Hindlimb muscle (tissue), 1 donor: ENCODE measurements around the gene ANKS3. TPM values are rescaled to one million over a fixed set of nuclear protein-coding genes. Genes with fewer than 3 reads are reported as not detected.

Experiments
- DNase-seq: peaks from one replicate; pipeline ENCODE4 v3.0.0-alpha.2; 2013
- polyA plus RNA-seq: library from polyadenylated mRNA; unstranded; fragments of 120-200 nt; gene quantifications from one replicate; pipeline ENCODE4 v1.2.1, GENCODE V29; 2013; ENCODE audit not compliant: insufficient read length

Gene ANKS3, protein sequence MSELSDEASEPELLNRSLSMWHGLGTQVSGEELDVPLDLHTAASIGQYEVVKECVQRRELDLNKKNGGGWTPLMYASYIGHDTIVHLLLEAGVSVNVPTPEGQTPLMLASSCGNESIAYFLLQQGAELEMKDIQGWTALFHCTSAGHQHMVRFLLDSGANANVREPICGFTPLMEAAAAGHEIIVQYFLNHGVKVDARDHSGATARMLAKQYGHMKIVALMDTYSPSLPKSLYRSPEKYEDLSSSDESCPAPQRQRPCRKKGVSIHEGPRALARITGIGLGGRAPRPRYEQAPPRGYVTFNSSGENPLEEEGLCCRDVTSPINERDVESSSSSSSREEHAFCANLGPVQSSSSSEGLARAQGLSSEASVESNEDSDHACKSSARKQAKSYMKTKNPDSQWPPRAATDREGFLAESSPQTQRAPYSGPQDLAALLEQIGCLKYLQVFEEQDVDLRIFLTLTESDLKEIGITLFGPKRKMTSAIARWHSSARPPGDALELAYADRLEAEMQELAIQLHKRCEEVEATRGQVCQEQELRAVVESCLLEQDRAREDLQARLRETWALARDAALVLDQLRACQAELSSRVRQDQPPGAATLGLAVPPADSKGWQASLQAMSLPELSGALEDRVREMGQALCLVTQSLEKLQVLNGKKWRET
- 16.6 TPM for polyA plus RNA-seq

DNA sequence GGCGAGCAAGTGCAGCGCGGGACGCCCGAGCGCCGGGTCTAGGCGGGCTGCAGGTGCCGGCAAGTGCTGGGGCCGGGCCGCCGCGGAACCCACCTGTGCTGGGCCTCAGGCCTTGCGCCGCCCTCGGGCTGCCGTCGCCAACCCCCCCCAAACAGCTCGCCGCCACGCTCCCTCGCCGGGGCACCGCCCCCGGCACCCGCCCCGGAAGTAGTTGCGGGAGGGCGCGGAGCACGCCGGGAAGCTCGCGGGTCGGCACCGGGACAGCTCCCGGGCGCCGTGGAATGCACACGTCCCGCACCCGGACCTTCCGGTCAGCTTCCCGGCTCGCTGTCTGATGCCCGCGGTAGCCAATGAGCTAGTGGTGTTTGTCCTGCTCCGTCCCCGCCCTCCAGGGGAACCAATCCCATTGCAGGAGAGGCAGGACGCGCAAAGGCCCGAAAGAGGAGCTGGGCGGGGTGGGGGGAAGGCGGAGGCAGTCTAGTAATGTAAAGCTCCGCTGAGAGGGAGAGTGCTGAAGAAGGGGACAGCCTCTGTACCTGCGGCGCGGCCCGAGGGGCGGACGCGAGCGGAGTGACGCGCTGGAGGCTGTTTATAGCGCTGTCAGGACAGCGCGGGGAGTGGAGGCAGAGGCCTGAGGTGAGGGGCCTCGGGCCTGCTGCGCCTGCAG is at the start of gene ANKS3, which contains the start of gene DNAAF8:
Gene ANKS3, minus strand, starts transcription at position 209 of the 667 bp plus-strand sequence. CDS start 4,122 bp downstream, outside the sequence.
Gene DNAAF8, plus strand, starts transcription at position 475 of the 667 bp plus-strand sequence. CDS start 1,978 bp downstream, outside the sequence.
- peak; percentile 94 for DNase-seq

DNA sequence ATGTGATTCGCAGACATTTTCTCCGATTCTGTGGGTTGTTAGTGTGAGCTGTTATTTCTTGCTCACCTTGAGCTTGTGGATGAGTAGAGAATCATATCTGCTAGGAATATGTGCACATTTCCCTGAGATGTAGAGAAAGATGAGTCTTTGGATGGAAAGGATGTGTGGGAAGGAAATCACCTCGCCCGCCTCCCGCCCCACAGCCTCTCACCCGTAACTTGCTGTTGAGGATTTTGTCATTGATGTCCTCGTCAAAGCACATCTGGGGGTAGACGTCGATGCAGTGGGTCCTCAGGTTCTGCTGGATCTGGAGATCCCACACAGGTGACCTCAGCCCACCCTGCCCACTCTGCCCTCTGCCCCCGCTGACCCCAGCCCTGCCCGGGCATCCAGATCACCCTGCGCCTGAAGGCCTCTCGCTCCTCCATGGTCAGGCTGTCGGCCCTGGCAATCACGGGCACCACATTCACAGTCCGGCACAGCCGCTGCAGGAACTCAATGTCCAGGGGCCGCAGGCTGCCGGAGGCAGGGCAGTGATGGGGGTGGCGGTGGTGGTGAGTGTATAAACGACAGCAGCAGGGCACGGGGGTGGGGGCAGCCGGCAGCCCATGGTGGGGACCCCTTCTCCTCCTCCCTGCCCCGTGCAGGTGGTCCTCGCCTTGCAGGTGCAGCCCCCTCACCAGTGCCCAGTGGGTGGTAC is 49.3 kb upstream of the ANKS3 start:
- DNase-seq = no peak

DNA sequence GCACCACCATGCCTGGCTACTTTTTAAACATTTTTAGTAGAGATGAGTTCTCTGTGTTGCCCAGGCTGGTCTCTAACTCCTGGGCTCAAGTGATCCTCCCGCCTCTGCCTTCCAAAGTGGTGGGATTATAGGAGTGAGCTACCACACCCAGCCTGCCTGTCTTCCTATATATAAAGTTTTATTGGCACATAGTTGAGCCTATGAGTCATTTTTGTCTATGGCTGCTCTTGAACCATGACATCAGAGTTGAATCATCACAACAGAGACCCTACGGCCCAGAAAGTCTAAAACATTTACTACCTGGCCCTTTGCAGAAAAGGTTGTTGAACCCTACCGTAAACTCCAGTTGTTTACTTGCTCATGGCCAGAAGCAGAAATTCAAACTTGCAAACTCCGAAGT is 46.2 kb upstream of the ANKS3 start:
- DNase-seq = no peak

DNA sequence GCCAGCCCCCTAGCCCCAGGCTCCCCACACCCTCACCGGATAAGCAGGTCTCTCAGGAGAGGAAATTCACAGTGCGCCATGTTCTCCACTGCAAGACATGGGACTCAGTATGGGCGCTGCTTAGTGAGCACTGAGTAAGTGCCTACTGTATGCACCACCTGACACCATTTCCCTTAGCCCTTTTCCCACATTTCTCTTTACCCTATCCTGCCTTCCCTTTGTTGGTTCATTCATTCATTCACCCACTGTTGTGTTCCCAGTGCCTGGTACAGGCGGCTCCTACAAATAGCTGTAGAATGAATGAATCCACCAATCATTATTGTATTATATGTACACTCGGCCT is 44.0 kb upstream of the ANKS3 start:
- DNase-seq = no peak

DNA sequence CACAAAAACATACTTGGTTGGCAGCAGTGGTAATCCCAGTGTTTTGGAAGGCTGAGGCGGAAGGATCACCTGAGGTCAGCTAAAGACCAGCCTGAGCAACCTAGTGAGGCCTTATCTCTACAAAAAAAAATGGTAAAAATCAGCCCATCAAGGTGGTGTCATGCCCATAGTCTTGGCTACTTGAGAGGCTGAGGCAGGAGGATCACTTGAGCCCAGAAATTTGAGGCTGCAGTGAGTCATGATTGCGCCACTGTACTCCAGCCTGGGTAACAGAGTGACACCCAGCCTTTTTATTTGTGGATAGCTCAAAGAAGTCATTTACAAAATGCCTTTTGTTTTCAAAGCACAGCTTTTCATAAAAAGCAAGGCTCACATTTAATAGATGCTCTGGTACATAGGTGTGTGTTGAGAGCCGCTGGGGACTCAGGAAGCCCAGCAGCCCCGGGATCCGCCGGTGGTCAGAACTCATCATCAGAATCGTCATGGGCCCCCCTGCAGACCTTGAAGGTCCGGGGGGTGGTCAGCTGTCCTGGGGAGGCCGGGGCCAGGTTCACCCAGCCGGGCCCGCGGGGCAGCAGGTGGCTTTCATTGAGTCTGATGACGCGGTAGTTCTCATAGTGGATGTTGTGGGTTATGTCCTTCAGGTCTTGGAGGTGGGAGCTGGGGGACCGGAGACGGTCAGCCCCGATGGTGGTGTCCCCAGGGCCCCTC is 43.4 kb upstream of the ANKS3 start:
- no peak for DNase-seq

DNA sequence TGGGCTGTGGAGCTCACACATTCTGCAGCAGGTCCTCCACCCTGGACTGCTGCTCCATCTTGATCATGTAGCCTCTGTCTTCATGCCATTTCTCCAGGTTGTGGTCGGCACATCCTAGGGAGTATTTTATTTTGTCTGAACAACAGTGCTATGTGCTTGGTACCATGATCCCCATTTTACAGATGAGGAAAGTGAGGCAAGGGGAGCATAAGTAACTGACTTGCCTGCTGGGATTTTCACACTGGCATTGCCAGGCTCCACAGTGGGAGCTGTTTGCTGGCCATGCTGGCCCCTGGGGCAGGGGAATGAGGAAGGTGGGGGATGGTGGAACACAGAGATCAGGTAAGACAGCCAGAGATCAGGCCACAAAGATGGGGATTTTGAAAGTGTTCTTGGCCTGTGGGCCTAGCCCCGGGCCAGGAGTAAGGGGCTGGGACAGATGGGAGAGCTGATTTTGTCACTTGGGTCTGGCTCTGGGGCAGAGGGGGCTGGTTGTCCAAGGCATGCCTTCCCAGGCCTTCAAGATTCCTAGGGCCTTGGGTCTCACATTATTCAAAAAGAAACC is 42.2 kb upstream of the ANKS3 start:
- no peak for DNase-seq

DNA sequence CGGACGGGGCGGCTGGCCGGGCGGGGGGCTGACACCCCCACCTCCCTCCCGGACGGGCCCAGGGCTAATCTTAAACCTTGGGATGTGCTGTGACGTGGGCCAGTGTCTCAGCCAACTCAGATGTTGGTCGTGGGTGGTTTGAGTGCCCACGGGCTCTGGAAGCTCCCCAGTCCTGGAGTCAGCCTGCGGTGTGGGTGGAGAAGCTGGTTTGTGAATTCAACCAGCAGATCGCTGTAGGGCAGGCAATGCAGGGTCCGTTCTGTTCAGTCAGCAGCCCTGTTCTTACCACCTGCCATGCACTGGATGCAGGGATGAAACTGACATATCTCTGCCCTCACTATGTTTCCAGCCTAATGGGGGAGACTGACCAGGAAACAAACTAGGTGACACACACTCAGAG is 40.9 kb upstream of the ANKS3 start:
- DNase-seq = no peak

DNA sequence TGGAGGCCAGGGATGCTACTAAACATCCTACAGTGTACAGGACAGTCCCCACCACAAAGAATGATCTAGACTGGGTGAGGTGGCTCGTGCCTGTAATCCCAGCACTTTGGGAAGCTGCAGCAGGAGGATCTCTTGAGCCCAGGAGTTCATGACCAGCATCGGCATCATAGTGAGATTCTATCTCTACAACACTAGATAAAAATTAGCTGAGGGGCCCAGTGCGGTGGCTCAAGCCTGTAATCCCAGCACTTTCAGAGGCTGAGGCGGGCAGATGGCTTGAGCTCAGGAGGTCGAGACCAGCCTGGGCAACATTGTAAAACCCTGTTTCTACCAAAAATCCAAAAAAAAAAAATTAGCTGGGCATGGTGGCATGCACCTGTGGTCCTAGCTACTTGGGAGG is 38.3 kb upstream of the ANKS3 start:
- DNase-seq = no peak

DNA sequence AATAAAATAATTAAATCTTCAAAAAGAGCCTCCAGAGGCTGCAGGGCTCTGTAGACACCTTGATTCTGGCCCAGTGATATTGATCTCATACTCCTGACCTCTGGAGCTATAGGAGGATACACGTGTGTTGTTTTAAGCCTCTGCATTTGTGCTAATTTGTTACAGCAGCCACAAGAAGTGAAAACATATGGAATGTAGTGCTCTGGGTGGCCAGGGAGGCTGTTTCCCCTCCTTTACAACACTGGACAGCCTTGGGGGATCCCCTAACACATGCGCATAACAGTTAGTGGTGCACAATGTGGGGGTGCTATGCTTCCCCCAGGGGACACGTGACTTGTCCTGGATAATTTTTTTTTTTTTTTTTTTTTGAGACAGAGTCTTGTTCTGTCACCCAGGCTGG is 37.6 kb upstream of the ANKS3 start:
- DNase-seq = no peak

DNA sequence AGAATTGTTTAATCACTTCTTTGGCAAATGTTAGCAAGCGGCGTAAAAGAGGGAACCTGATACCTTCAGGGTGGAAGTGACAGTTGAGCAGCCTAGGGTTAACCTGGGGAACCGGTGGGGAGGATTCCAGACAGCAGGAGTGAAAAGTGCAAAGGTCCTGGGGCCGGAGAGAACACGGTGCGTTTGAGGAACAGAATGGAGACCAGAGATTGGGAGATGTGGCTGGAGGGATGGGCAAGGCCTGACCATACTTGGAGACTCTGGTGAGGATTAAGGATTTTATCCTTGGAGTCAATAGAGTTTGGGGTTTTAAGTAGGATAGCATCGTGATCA is 35.2 kb upstream of the ANKS3 start:
- no peak for DNase-seq

DNA sequence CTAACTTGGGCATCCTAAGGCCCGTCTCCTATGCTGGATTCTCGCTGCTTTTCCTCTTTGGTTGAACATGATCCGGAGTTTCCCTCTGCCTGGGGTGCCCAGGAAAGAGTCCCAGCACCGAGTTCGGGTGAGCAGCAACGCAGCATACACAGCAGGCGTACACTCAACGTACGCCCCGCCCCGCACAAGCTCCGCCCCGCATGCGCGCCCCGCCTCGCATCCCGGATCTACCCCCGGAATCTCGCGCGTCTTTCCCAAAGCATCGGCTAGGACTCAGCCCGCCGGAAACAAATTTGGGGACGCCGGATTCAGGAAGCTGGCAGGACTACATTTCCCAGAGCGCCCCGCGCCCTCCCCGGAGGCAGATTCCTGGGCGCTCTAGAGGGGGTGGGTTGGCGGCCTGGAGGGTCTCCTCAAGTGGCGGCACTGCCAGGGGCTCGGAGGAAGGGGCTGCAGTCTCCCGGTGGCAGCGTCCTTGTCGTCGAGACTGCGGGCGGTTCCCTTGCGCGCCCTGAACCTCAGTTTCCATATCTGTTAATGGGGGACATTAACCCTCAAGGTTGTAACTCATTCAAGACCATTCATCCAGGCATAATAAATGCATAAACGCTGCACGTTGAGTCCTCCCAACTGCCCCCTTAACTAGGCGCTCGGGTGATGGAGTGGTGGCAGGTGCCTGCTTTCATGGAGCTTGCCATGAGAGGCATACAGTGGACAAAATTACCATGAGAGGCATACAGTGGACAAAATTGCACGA is 34.7 kb upstream of the ANKS3 start:
- peak; percentile 97 for DNase-seq

DNA sequence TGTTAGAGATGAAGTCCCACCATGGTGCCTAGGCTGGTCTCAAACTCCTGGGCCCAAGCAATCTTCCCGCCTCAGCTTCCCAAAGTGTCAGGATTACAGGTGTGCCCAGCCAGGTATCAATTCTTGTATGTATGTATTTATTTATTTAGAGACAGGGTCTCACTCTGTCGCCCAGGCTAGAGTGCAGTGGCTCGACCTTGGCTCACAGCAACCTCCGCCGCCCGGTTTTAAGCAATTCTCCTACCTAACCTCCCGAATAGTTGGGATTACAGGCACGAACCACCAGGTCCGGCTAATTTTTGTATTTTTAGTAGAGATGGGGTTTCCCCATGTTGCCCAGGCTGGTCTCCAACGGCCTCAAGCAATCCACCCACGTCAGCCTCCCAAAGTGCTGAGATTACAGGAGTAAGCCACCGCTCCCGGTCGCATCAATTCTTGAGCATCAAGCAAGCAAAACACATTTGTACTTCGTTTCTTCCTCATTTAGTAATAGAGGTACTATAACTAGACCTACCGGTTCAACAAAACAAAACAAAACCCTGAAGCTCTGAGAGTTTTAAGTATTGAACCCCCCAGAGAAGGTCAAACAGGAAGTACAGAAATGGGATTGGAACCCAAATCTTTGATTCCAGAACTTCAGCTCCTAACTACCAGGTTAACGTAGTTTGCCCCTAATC is 33.9 kb upstream of the ANKS3 start:
- no peak for DNase-seq

DNA sequence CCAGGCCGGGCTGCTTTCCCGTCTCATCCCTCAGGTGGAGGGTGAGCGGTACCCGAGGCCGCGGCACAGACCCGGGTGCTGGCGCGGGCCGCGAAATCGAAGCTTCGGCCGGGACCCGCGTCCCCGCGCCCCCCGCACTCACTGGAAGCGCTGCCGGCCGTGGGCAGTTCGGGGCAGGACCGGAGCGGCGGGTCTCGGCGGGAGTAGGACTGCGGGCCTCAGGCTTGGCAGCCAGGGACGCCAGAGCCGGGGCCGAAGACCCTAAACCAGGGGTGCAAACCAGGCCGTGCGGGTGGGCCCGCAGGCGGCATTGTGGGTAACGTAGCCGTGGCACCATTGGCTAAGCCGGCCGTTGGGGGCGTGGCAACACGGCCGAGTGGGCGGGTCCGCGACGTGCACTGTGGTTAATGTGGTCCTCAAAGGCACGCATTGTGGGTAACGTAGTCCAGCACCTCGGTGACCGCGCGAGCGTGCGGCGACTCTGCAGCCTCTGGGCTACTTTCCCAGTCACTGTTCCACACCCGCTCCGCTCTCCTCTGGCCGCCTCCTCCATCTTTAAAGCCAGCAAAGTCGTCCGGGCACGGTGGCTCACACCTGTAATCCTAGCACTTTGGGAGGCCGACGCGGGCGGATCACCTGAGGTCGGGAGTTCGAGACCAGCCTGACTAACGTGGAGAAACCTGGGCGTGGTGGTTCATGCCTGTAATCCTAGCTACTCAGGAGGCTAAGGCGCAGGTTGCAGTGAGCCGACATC is 33.0 kb upstream of the ANKS3 start, which contains the start of gene ZNF500:
Gene ZNF500, minus strand, starts transcription at position 288 of the 754 bp plus-strand sequence. CDS start 1,184 bp downstream, outside the sequence.
- peak; percentile 98 for DNase-seq

DNA sequence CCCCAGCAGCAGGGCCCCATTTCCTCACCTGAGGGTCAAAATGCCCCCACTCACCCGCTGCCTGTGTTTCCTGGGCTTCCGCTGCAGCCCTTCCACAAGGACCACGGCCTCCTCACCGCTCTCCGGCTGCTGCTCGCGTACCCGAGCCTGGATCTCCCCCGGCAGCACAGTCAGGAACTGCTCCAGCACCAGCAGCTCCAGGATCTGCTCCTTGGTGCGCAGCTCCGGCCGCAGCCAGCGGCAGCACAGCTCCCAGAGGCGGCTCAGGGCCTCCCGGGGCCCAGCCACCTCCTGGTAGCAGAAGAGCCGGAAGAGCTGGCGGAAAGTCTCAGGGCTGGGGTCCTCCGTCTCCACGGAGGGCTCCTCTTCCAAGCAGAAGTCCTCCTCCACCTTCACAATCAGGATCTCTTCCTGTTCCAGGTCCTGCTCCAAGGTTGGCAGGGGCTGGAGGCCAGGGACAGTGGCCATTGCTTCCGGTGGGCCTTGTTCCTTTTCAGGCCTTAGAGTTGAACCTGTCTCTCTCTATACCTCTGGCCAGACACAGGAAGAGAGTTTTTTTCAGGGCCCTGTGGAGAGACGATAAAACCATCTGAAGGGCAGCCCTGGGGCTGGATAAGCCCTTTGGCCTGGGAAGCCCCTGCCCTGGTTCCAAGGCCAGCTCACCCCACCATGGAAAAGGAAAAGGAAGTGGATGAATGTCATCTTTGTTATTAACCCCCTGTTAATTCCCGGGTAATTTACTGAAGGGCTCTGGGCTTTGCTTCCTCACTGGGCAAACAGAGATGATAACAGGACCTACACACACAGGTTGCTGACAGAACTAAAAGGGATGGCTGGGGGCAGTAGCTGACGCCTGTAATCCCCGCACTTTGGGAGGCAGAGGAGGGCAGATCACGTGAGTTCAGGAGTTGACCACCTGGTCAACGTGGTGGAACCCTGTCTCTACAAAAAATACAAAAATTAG is 31.7 kb upstream of the ANKS3 start:
- no peak for DNase-seq

DNA sequence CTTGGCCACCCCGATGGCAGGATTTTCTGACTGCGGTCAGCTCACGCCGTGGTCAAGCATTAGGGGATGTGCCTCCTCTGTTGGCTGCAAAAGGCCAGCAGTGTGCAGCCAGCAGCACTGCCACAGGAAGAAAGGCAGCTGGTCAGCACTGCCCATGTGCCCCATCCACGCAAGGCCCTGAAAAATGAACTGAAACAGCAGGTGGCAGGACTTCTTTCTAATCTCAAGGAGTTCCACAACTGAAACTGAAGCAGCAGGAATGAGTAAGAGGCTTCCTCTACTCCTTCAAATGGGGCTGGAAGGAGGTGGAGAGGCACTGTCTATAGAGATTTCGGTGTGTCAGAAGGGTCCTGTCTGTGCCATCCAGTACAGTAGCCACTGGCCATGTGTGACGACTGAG is 29.7 kb upstream of the ANKS3 start:
- no peak for DNase-seq

DNA sequence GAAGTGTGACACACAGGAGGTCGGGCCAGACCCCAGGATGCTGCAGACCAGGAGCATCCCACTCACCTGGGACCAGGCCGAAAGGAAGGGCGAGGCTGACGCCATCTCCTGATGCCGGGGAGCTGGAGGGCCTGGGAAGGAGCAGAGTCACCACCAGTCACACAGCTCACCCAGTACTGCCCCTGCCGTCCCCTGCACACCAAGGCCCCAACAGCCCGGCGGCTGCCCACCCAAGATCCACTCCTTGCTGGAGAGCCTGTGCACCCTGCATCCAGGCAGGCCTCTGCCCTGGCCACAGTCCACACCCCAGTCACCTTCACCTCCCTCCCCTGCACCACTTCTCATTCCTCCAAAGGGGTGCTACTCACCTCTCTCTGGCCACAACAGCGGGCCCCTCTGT is 28.1 kb upstream of the ANKS3 start:
- no peak for DNase-seq

DNA sequence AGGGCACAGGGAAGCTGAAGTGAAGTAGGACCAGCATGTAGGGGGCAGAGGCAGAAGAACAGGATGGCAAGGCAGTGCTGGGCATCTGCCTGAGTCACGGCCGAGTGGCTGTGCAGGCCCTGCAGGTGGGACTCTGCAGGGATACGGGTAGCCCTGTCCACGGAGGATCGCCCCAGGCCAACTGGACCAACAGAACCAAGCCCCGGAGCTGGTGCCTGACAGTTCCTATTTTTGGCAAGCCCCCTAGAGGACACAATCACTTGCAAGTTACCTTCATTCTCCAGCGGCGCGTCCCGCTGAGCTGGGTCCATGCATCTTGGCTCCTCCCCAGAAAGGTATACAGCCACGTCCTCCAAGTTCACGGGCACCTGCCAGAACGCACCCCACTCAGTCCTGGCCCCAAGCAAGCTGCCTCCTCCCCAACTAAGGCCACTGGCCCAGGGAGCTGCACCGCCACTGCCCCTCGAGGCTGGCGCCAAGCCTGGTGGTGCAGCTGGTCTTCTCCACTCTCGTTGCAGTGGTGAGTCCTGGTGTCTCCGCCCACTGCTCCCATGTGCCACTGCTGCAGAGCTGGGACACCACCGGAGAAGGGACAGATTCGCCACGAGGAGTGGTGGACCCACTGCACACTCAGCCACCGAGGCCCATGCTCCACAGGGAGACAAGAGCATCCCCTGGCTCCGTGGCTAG is 26.3 kb upstream of the ANKS3 start:
- DNase-seq = no peak

DNA sequence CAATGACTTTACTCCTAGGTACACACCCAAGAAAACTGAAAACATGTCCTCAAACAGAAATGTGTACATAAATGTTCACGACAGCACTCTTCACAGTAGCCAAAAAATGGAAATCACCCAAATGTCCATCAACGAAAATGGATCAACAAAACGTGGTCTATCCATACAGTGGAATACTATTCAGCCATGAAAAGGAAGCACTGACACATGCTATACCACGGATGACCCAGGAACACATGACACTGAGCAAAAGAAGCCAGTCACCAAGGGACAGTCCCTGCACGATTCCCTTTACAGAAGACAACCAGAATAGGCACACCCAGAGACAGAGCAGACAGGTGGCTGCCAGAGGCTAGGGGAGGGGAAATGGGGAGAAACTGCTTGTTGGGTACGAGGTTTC is 21.6 kb upstream of the ANKS3 start:
- no peak for DNase-seq
